KOPT-K1 (cell line): ENCODE data around the gene ROR2.
"Not testable (repeated sequence)": the region's sequence is repeated elsewhere in the genome, so short reads cannot be mapped to it uniquely, and the experiment has no call there.

ENCODE experiments used
- H3K27ac ChIP-seq: fragments of 200-600 bp; sonication (generic); 2 replicates; pipeline ENCODE4 v1.5.1; 2016; ENCODE audit warnings: antibody characterized with exemption, mild to moderate bottlenecking, low read depth, low read length; ENCODE audit not compliant: poor library complexity, severe bottlenecking
- H3K36me3 ChIP-seq: fragments of 200-600 bp; sonication (generic); 2 replicates; pipeline ENCODE4 v1.5.1; 2017; ENCODE audit warnings: antibody characterized with exemption, mild to moderate bottlenecking, low read length, moderate library complexity; ENCODE audit not compliant: insufficient read depth
- H3K9me3 ChIP-seq: fragments of 200-600 bp; sonication (generic); 2 replicates; pipeline ENCODE4 v1.5.1; 2017; ENCODE audit warnings: antibody characterized with exemption, low read length, mild to moderate bottlenecking; ENCODE audit not compliant: insufficient read depth, poor library complexity, severe bottlenecking

Gene ROR2

GRCh38 chr9:91659529-91660495 is 290.2 kb downstream of the ROR2 start:
- no peaks in the 10 kb centered on the region for H3K9me3 ChIP-seq
- H3K27ac ChIP-seq: no peak overlapping the region
- no peaks in the 10 kb centered on the region for H3K36me3 ChIP-seq

- H3K36me3 ChIP-seq: no peaks in the 10 kb centered on the region
- no peak overlapping the region for H3K27ac ChIP-seq
- H3K9me3 ChIP-seq: no peaks in the 10 kb centered on the region
Observed at GRCh38 chr9:91658513-91659105, 291.4 kb downstream of the ROR2 start.

GRCh38 chr9:91657501-91657900 is 292.5 kb downstream of the ROR2 start:
- Histone ChIP-seq H3K9me3 (no peaks in the 10 kb centered on the region), H3K27ac (no peak overlapping the region), H3K36me3 (no peaks in the 10 kb centered on the region)

GRCh38 chr9:91655658-91656057 is 294.4 kb downstream of the ROR2 start:
- no peaks in the 10 kb centered on the region for H3K36me3 ChIP-seq
- H3K9me3 ChIP-seq: no peaks in the 10 kb centered on the region
- no peak overlapping the region for H3K27ac ChIP-seq

DNA sequence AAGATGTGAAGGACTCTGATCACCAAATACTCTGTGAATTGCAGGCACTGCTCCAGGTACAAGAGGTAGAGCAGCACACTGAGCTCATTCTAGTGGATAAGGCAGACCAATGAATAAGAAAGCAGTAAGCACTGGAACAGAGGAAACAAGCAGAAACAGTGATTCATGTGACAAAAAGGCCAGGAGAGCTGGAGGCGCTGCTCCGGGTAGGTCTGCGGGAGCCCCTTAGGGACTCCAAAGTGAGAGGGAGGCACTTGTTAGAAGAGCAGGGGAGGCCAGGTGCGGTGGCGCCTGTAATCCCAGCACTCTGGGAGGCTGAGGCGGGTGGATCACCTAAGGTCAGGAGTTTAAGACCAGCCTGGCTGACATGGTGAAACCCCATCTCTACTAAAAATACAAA is 294.8 kb downstream of the ROR2 start:
- Histone ChIP-seq H3K36me3 (no peaks in the 10 kb centered on the region), H3K27ac (no peak overlapping the region), H3K9me3 (no peaks in the 10 kb centered on the region)

- H3K27ac ChIP-seq: no peak overlapping the region
- H3K9me3 ChIP-seq: no peaks in the 10 kb centered on the region
- no peaks in the 10 kb centered on the region for H3K36me3 ChIP-seq
Observed at GRCh38 chr9:91654527-91654926, 295.5 kb downstream of the ROR2 start.

DNA sequence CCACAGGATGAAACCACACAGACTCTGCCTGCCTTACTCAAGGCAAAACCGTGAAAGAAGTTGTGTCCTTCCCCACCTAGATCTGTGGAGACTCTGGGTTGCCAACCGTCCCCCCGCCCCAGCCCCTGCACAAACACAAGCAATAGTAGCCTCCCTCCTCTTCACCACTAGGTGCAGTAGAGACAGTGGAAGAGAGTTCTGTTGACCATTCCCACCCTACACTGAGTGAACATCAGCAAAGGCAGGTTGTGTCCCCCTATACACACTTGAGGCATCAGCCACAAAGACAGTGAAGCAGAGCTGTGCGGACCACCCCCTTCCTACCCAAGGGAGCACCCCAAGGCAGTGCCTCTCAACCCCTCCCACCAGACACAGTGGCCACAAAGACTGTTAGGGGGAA is 302.7 kb downstream of the ROR2 start:
- H3K36me3 ChIP-seq: no peaks in the 10 kb centered on the region
- no peaks in the 10 kb centered on the region for H3K9me3 ChIP-seq
- H3K27ac ChIP-seq: no peak overlapping the region

- Histone ChIP-seq H3K36me3 (no peaks in the 10 kb centered on the region), H3K27ac (no peak overlapping the region), H3K9me3 (no peaks in the 10 kb centered on the region)
Observed at GRCh38 chr9:91646702-91647101, 303.3 kb downstream of the ROR2 start.

- no peaks in the 10 kb centered on the region for H3K36me3 ChIP-seq
- H3K27ac ChIP-seq: no peak overlapping the region
- H3K9me3 ChIP-seq: no peaks in the 10 kb centered on the region
Observed at GRCh38 chr9:91644433-91644832, 305.6 kb downstream of the ROR2 start.

DNA sequence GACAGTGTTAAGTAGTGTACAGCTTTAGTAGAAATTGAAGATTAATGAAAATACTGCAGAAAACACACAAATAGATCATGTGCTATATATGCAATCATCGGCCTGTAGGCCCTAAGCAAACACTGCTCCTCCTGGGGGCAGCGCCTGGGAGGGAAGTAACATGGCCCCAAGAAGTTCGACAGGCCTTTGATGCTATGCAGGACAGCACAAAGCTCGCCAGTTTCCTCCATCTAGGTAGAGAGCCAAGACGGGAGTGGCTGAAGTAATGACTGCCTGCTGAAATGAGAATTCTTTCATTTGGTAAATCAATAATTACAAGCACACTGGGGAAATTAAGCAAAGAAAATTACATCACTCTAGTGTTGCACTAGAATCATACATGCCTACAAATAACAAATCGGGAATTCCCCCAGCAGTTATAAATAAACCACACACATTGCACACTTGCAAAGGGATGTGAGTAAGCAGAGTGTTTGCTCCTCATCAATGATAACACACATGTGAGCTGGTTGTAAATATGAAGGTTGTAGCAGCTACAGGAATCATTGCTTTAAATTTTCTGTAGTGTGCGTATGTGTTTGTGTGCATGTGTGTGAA is 306.4 kb downstream of the ROR2 start:
- no peaks in the 10 kb centered on the region for H3K9me3 ChIP-seq
- H3K27ac ChIP-seq: no peak overlapping the region
- no peaks in the 10 kb centered on the region for H3K36me3 ChIP-seq

DNA sequence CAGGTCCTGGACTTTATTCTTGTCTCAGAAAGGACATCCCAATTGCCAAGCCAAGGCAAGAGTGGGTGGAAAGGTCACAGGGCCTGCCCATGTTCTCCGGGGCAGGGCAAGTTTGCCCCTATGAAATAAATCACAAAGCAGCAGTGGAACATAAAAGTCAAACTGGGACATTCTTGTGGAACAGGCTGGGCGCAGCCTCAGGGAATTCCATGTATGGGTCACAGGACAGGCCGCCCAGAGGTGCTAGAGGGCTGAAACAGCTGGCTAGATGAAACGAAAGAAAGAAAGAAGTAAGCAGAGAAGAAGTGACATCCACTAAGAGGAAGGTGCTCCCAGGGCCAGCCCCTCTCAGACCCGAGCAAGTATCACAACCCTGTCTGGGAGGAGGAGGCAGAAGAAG is 307.3 kb downstream of the ROR2 start:
- Histone ChIP-seq H3K27ac (no peak overlapping the region), H3K36me3 (no peaks in the 10 kb centered on the region), H3K9me3 (no peaks in the 10 kb centered on the region)

DNA sequence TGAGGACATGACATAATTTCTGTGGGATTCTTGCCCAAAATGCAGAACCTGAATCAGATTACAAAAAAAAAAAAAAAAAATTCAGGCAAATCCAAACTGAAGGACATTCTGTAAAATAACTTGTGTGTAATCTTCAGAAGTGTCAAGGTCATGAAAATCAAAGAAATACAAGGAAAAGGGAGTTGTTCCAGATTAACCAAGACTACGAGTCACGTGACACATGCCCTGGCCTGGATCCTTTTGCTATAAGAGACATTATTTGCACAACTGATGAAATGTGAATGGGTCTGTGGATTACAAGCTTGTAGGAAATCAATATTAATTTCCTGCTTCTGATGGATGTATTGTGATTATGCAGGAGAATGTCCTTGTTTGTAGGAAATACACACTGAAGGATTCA is 309.6 kb downstream of the ROR2 start:
- no peak overlapping the region for H3K27ac ChIP-seq
- no peaks in the 10 kb centered on the region for H3K36me3 ChIP-seq
- no peaks in the 10 kb centered on the region for H3K9me3 ChIP-seq

GRCh38 chr9:91639054-91639453 is 311.0 kb downstream of the ROR2 start:
- Histone ChIP-seq H3K9me3 (no peaks in the 10 kb centered on the region), H3K36me3 (no peaks in the 10 kb centered on the region), H3K27ac (no peak overlapping the region)

- not testable (repeated sequence) for H3K27ac ChIP-seq, H3K9me3 ChIP-seq, H3K36me3 ChIP-seq
Observed at GRCh38 chr9:91634832-91635231, 315.2 kb downstream of the ROR2 start.

DNA sequence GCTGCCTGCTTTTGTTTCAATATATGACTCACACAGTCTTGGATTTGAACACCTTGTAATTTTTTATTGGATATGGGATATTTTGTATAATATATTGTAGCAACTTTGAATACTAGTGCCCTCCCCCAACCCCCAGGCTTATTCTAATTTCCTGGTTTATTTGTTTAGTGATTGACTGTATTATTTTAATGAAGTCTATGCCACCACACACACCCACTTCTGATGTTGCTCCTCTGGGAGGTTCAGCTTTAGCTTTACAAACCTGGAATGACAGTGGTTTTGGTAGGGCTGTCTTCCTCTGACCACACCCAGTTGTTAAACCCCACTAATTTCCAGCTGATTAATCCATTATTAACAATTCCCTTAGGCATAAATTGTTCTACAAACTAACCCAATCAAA is 320.3 kb downstream of the ROR2 start:
- H3K27ac ChIP-seq: no peak overlapping the region
- no peaks in the 10 kb centered on the region for H3K9me3 ChIP-seq
- H3K36me3 ChIP-seq: no peaks in the 10 kb centered on the region
